WTC11 (cell line): ENCODE results near the gene ILK.

Experiments used
- CBFB ChIP-seq: sonication (generic); formaldehyde crosslinking; IDR thresholded peaks from 2 replicates; pipeline ENCODE4 v1.8.1; 2022; ENCODE audit warnings: mild to moderate bottlenecking, low read depth, missing genetic modification reagents
- CREB1 ChIP-seq: sonication (generic); formaldehyde crosslinking; IDR thresholded peaks from 2 replicates; pipeline ENCODE4 v1.8.0; 2023; ENCODE audit warnings: mild to moderate bottlenecking, missing genetic modification reagents
- CTCF ChIP-seq: fragments of 200-600 bp; IDR thresholded peaks from 2 replicates; pipeline ENCODE4 v1.8.0; 2022; ENCODE audit warnings: antibody characterized with exemption
- ELF4 ChIP-seq: sonication (generic); formaldehyde crosslinking; IDR thresholded peaks from 2 replicates; pipeline ENCODE4 v1.8.1; 2022; ENCODE audit warnings: low read depth, mild to moderate bottlenecking, moderate library complexity, missing genetic modification reagents
- ETV6 ChIP-seq: sonication (generic); formaldehyde crosslinking; IDR thresholded peaks from 2 replicates; pipeline ENCODE4 v1.8.1; 2022; ENCODE audit warnings: mild to moderate bottlenecking, missing genetic modification reagents
- FOXJ3 ChIP-seq: sonication (generic); formaldehyde crosslinking; IDR thresholded peaks from 2 replicates; pipeline ENCODE4 v1.9.0; 2021; ENCODE audit warnings: missing genetic modification reagents, mild to moderate bottlenecking, borderline replicate concordance
- FOXP1 ChIP-seq: sonication (generic); formaldehyde crosslinking; IDR thresholded peaks from 2 replicates; pipeline ENCODE4 v1.8.0; 2022; ENCODE audit warnings: missing genetic modification reagents, mild to moderate bottlenecking, moderate library complexity, borderline replicate concordance
- KAT7 ChIP-seq: sonication (generic); formaldehyde crosslinking; IDR thresholded peaks from 2 replicates; pipeline ENCODE4 v1.8.1; 2023; ENCODE audit warnings: missing genetic modification reagents, mild to moderate bottlenecking, borderline replicate concordance
- OVOL2 ChIP-seq: fragments of 250-450 bp; sonication (Bioruptor Pico); IDR thresholded peaks from 2 replicates; pipeline ENCODE4 v1.9.0; 2021; ENCODE audit warnings: mild to moderate bottlenecking, borderline replicate concordance
- RELA ChIP-seq: sonication (generic); formaldehyde crosslinking; IDR thresholded peaks from 2 replicates; pipeline ENCODE4 v1.8.1; 2022; ENCODE audit warnings: missing genetic modification reagents, mild to moderate bottlenecking, borderline replicate concordance
- ZNF317 ChIP-seq: sonication (generic); formaldehyde crosslinking; IDR thresholded peaks from 2 replicates; pipeline ENCODE4 v1.8.1; 2023; ENCODE audit warnings: low read depth, mild to moderate bottlenecking, moderate library complexity, missing genetic modification reagents, borderline replicate concordance
- TF ChIP-seq, protein P1 (sequence below): sonication (generic); formaldehyde crosslinking; IDR thresholded peaks from 2 replicates; pipeline ENCODE4 v1.8.0; 2023; ENCODE audit warnings: missing genetic modification reagents

DNA sequence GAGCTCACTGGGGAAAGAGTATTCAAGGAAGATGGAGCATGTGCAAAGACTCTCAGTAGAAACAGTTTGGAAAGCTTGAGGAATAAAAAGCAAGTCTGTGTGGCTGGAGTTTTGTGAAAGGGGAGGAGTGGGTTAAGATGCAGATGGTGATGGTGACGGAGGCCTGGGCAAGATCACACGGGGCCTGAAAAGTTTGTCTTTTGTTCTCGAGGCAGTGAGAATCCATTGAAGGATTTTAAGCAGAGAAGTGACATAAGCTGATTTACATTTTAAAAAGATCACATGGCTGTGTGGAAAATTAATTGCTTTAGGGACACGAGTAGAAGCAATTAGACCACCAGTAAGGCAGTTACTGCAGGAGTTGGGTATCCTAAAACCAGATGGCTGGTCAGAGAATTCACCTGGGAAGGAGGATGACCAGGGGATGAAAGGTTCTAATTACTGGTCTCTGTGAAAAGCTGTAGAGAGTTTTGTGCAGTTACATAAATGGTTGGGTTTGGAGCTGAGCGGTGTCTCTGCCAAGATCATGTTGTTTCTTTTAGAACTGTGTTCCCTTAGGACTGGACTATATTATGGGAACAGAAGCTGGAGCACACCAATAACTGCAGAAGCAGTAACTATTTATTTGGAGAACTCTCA, 7.2 kb upstream of the ILK start:
- no peak for TF ChIP-seq CTCF
- no peak for TF ChIP-seq ELF4 (CRISPR knock-in tag)
- TF ChIP-seq KAT7 (CRISPR knock-in tag) = no peak
- TF ChIP-seq FOXP1 = no peak
- TF ChIP-seq OVOL2 (CRISPR knock-in tag) = no peak
- no peak for TF ChIP-seq ZNF317 (CRISPR knock-in tag)
- TF ChIP-seq CREB1 (CRISPR knock-in tag) = no peak
- TF ChIP-seq CBFB (CRISPR knock-in tag) = no peak
- TF ChIP-seq, protein P1, sequence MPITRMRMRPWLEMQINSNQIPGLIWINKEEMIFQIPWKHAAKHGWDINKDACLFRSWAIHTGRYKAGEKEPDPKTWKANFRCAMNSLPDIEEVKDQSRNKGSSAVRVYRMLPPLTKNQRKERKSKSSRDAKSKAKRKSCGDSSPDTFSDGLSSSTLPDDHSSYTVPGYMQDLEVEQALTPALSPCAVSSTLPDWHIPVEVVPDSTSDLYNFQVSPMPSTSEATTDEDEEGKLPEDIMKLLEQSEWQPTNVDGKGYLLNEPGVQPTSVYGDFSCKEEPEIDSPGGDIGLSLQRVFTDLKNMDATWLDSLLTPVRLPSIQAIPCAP (CRISPR knock-in tag) = no peak
- TF ChIP-seq FOXJ3 (CRISPR knock-in tag) = no peak
- TF ChIP-seq ETV6 (CRISPR knock-in tag) = no peak
- no peak for TF ChIP-seq RELA (CRISPR knock-in tag)
